Motor neuron (in vitro differentiated cells): ENCODE measurements around the gene SMAD7. TPM values are rescaled to one million over a fixed set of nuclear protein-coding genes. Genes with fewer than 3 reads are reported as not detected.
A peak's percentile ranks its signal among the peaks of the same experiment; 100 is the strongest.

Source experiments
- ATAC-seq, 8 experiments: fragments of 200-7000 bp; cut with Tn5 transposase; replicated peaks in 6 of 8; 2 replicates each; pipeline ENCODE4 v1.8.0; 2021; ENCODE audit warnings: mild to moderate bottlenecking in 8 of 8, moderate library complexity in 8 of 8
- H3K27ac ChIP-seq, 2 donors: fragments of 250-450 bp; sonication (Bioruptor Pico); 2 replicates each; pipeline ENCODE4 v1.9.0; 2021; ENCODE audit warnings: antibody characterized with exemption in 2 of 2, mild to moderate bottlenecking in 2 of 2, moderate library complexity in 1 of 2
- H3K4me1 ChIP-seq, 2 donors: fragments of 250-450 bp; sonication (Bioruptor Pico); replicated peaks in 1 of 2; 2 replicates each; pipeline ENCODE4 v1.6.1; 2021; ENCODE audit warnings: antibody characterized with exemption in 2 of 2, mild to moderate bottlenecking in 2 of 2, moderate library complexity in 1 of 2
- H3K4me3 ChIP-seq, 5 donors: fragments of 250-450 bp; sonication (Bioruptor Pico); 2 replicates each; pipeline ENCODE4 v1.9.0; 2021; ENCODE audit warnings: antibody characterized with exemption in 5 of 5, mild to moderate bottlenecking in 5 of 5, moderate library complexity in 4 of 5
- WGBS, 10 experiments: fragments of 450-650 bp; shearing (Covaris generic); methylation state at CpG; one replicate each; pipeline ENCODE4 v1.0.0; 2022; 5-methylcytosine and 5-hydroxymethylcytosine counted together
- in situ Hi-C, 9 experiments: fragments of 400-800 bp; cut with MboI; loops; one replicate each; pipeline ENCODE4 v1.15.0; 2021; ENCODE audit warnings: low sequenced_read_pairs in 9 of 9, low pct_unique_long_range_greater_than_20kb in 2 of 9; ENCODE audit not compliant: unreplicated experiment in 9 of 9
- total RNA-seq, 8 experiments: library from RNA; unstranded; fragments of 300-600 nt; gene quantifications; 2 replicates each; pipeline versions ENCODE4 v1.2.3 to v1.2.4, GENCODE V29; 2022

Gene SMAD7
- total RNA-seq, 8 experiments from 2014 or later: 2.2 to 16.3 (median 8.2) TPM

- in situ Hi-C loops: no loop called here
- Histone ChIP-seq H3K27ac (no peak overlapping the region), H3K4me1 (peaks cover 55 to 57% of the 10 kb centered on the region in 2 donors), H3K4me3 (no peak overlapping the region)
- 51 to 100% (median 94%) methylated on average over 2 to 18 of the region's 26 CpGs for WGBS, 10 experiments
- no peak for ATAC-seq
These were observed 32.9 kb downstream of the SMAD7 start for GRCh38 chr18:48917579-48918517.

GRCh38 chr18:48915626-48916425, 34.9 kb downstream of the SMAD7 start:
- no peak for ATAC-seq
- 76 to 100% (median 81%) methylated on average over 1 to 7 of the region's 10 CpGs; no CpG with 5 or more reads in 3 of the 10 experiments for WGBS, 10 experiments
- in situ Hi-C loops: no loop called here
- peak overlapping the region in 1 of 2 donors; percentile 82 for H3K27ac ChIP-seq
- peaks cover 35 to 36% of the 10 kb centered on the region in 2 donors for H3K4me1 ChIP-seq
- no peak overlapping the region for H3K4me3 ChIP-seq

- Histone ChIP-seq H3K27ac (peak overlapping the region; percentile 66 to 82), H3K4me1 (peaks cover 27 to 28% of the 10 kb centered on the region in 2 donors), H3K4me3 (no peak overlapping the region)
- peak in 5 of 8 experiments; percentile 89 to 95 (median 94) for ATAC-seq
- 0 to 100% (median 80%) methylated on average over 1 to 7 of the region's 12 CpGs; no CpG with 5 or more reads in 3 of the 10 experiments for WGBS, 10 experiments
- in situ Hi-C loops: no loop called here
These were observed 36.0 kb downstream of the SMAD7 start for GRCh38 chr18:48914581-48915251.

GRCh38 chr18:48913775-48914174, 37.0 kb downstream of the SMAD7 start:
- H3K4me3 ChIP-seq: no peak overlapping the region
- in situ Hi-C loops: no loop called here
- no peak overlapping the region for H3K27ac ChIP-seq
- no peak for ATAC-seq
- WGBS, 10 experiments: 60 to 100% (median 88%) methylated on average over 2 to 3 of the region's 3 CpGs; no CpG with 5 or more reads in 4 of the 10 experiments
- peaks cover 27 to 28% of the 10 kb centered on the region in 2 donors for H3K4me1 ChIP-seq

GRCh38 chr18:48913201-48913600, 37.6 kb downstream of the SMAD7 start:
- in situ Hi-C loops: no loop called here
- 60 to 100% (median 80%) methylated on average over 1 to 3 of the region's 5 CpGs; no CpG with 5 or more reads in 3 of the 10 experiments for WGBS, 10 experiments
- H3K27ac ChIP-seq: no peak overlapping the region
- ATAC-seq: no peak
- no peak overlapping the region for H3K4me3 ChIP-seq
- H3K4me1 ChIP-seq: peaks cover 27 to 28% of the 10 kb centered on the region in 2 donors

GRCh38 chr18:48910972-48911545, 39.7 kb downstream of the SMAD7 start:
- Histone ChIP-seq H3K27ac (no peak overlapping the region), H3K4me3 (no peak overlapping the region), H3K4me1 (peaks cover 24 to 25% of the 10 kb centered on the region in 2 donors)
- peak in 1 of 8 experiments; percentile 23 for ATAC-seq
- 60 to 96% (median 86%) methylated on average over 1 to 14 of the region's 17 CpGs; no CpG with 5 or more reads in 3 of the 10 experiments for WGBS, 10 experiments
- in situ Hi-C loops: no loop called here

- in situ Hi-C loops: no loop called here
- H3K27ac ChIP-seq: no peak overlapping the region
- H3K4me1 ChIP-seq: peaks cover 11 to 12% of the 10 kb centered on the region in 2 donors
- no peak for ATAC-seq
- no peak overlapping the region for H3K4me3 ChIP-seq
- 51 to 100% (median 90%) methylated on average over 1 to 6 of the region's 6 CpGs; no CpG with 5 or more reads in 1 of the 10 experiments for WGBS, 10 experiments
These were observed 41.0 kb downstream of the SMAD7 start for GRCh38 chr18:48909721-48910120.

- H3K4me3 ChIP-seq: no peak overlapping the region
- ATAC-seq: no peak
- no peak overlapping the region for H3K27ac ChIP-seq
- H3K4me1 ChIP-seq: peaks cover 3 to 4% of the 10 kb centered on the region in 2 donors
- WGBS, 10 experiments: 27 to 100% (median 74%) methylated on average over 1 to 3 of the region's 3 CpGs; no CpG with 5 or more reads in 5 of the 10 experiments
- in situ Hi-C loops: no loop called here
These were observed 41.8 kb downstream of the SMAD7 start for GRCh38 chr18:48908916-48909315.

GRCh38 chr18:48905513-48905912, 45.3 kb downstream of the SMAD7 start:
- in situ Hi-C loops: no loop called here
- peaks cover 0 to 17% of the 10 kb centered on the region in 2 donors for H3K4me1 ChIP-seq
- H3K4me3 ChIP-seq: no peak overlapping the region
- no peak overlapping the region for H3K27ac ChIP-seq
- 14 to 100% (median 49%) methylated on average over 1 of the region's 1 CpG; no CpG with 5 or more reads in 2 of the 10 experiments for WGBS, 10 experiments
- ATAC-seq: no peak

GRCh38 chr18:48904847-48905394, 45.8 kb downstream of the SMAD7 start:
- in situ Hi-C loops: no loop called here
- WGBS, 10 experiments: 88 to 100% methylated on average over 1 of the region's 3 CpGs; no CpG with 5 or more reads in 8 of the 10 experiments

GRCh38 chr18:48904091-48904490, 46.7 kb downstream of the SMAD7 start:
- ATAC-seq: no peak
- Histone ChIP-seq H3K4me3 (no peak overlapping the region), H3K27ac (no peak overlapping the region), H3K4me1 (peaks cover 0 to 17% of the 10 kb centered on the region in 2 donors)
- 88 to 100% (median 93%) methylated on average over 1 to 2 of the region's 2 CpGs; no CpG with 5 or more reads in 5 of the 10 experiments for WGBS, 10 experiments
- in situ Hi-C loops: no loop called here

More at GRCh38 chr18:48904847-48905394, 45.8 kb downstream of the SMAD7 start:
- no peak for ATAC-seq
- Histone ChIP-seq H3K4me1 (peaks cover 0 to 17% of the 10 kb centered on the region in 2 donors), H3K27ac (no peak overlapping the region), H3K4me3 (no peak overlapping the region)
